Forelimb muscle (tissue), 1 donor: Measurements from ENCODE around the gene BRD9. TPM values are rescaled to one million over a fixed set of nuclear protein-coding genes. Genes with fewer than 3 reads are reported as not detected.
A peak's percentile ranks its signal among the peaks of the same experiment; 100 is the strongest.
"Not testable (repeated sequence)": the region's sequence is repeated elsewhere in the genome, so short reads cannot be mapped to it uniquely, and the experiment has no call there.

Experiments used
- DNase-seq: peaks from one replicate; pipeline ENCODE4 v3.0.0-alpha.2; 2013; ENCODE audit warnings: low read depth
- polyA plus RNA-seq: library from polyadenylated mRNA; unstranded; fragments of 120-200 nt; gene quantifications from one replicate; pipeline ENCODE4 v1.2.1, GENCODE V29; 2013; ENCODE audit not compliant: insufficient read length

The BRD9 gene
- polyA plus RNA-seq, 1 donor = 26.9 TPM

- DNase-seq = not testable (repeated sequence)
Measured at GRCh38 chr5:878677-879076, 13.9 kb downstream of the BRD9 start.

DNA sequence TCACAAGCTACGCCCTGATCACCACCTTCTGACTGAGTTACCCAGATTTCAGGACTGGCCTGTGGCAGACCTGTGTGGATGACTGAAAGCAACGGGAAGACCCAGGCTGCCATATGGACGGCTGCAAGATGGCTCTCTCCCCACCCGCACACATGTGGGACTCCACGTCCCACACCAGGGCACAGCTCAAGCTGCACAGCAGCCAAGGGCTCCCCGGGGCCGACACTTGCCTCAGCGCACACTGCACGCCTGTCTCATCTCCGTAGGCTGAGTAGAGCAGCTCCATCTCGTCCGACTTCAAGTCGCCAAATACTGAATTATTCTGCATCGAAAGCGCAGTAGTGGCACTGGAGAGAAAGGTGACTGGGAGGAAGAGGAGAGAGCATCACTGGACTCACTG lies 14.5 kb downstream of the BRD9 start:
- no peak for DNase-seq

DNA sequence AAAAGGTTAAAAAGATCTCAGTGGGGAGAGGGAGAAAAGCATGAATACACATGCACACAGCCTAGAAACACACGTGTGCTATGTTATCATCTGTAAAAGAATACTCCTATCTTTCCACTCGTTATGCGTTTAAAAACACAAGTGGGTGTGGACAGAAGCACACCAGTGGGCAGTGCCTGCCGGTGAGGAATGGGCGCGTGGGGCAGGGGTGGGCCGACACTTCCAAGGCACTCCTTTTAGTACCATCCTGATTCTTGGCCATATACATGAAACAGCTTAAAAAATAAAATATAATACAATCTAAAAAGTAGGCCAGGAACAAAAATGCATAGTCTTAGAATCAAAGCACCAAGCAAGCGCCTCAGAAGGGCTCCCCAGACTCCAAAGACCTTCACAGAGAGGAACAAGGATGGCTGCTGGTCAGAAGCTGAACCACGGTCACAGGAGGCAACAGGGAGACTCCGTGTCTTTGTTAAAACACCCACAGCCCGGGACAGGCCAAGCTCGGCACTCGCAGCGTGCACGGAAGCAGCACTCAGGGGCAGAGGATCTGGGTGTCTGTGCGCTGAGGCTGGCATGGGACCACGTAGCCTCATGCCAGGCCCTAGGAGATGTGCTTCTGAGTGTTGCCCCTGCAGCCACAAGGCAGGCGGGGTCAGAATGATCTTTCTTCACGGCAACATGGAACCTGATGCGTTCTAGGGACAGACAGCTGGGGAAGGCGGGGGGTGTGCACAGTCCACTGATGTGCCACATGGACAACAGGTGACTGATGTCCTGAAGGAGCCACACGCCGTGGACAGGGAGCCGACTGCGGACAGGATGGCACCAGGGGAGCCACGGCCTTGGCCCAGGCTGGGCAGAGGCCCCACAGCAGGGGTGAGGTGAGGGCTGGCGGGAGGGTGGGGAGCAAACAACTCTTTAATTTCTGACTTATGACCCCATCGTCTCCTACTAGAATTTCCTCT lies 15.9 kb downstream of the BRD9 start:
- no peak for DNase-seq

GRCh38 chr5:875931-876330 lies 16.7 kb downstream of the BRD9 start:
- DNase-seq = no peak

- DNase-seq = no peak
Measured at GRCh38 chr5:873328-873727, 19.3 kb downstream of the BRD9 start.

DNA sequence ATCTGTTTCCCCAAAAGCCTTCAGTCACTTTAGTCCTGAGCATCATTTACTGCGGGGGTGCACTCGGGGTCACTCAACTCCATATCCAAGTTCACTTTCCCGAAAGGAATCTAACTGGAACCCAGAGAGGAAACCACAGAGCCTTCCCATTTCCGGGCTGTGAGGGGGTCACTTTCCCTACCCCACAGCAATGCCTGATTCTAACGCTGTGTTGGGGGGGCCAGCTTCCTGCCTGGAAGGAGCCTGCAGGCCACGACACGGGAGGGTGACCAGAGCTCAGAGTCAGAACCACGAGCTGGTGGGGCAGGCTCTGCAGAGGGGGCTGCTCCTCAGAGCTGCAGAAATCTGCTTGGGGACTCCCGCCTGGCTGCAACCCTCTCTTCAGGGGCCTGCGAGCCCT lies 20.3 kb downstream of the BRD9 start:
- no peak for DNase-seq

- DNase-seq = no peak
Measured at GRCh38 chr5:871596-872298, 20.9 kb downstream of the BRD9 start.

GRCh38 chr5:870956-871355 lies 21.6 kb downstream of the BRD9 start:
- no peak for DNase-seq

DNA sequence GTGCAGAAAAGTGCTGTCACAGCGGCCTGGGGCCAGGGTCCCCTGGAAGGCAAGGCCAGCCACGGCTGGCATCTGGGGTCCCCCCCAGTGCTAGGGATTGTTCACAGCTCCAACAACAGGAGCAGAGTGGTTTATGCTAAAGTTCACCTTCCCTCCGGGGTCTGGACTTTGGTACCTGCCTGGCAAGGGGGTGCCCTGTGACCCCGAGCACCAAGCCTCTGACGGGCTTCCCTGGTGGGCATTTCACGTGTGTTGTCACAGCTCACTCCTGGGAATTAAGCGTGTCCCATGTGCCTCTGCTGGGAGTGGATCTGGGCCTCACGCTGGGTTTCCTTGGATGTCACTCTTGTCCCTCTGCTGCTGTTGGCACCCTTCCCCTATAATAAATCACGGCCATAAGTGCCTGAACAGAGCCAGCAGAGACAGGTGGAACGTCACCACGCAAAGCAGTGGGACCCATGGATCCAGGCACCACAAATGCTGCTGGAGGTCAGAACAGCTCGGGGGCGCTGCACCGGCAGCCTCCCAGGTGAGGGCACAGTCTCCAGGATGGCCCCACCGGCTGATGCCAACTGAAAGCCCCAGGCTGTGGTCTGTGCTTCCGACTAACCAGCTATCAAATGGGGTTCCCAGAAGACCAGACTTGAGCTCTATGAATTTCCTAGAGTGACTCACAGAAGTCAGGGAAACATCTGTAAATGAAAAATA lies 24.0 kb downstream of the BRD9 start:
- no peak for DNase-seq

DNA sequence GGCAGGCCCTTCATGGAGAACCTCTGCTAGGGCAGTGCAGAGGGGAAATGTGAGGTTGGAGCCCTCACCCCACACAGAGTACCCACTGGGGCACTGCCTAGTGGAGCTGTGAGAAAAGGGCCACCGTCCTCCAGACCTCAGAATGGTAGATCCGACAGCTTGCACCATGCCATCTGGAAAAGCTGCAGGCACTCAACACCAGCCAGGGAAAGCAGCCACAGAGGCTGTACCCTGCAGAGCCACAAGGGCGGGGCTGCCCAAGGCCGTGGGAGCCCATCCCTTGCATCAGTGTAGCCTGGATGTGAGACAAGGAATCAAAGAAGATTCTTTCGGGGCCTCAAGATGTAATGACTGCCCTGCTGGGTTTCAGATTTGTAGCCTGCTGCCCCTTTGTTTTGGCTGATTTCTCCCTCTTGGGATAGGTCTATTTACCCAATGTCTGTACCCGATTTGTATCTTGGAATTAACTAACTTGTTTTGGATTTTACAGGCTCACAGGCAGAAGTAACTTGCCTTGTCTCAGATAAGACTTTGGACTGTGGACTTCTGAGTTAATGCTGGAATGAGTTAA lies 25.2 kb downstream of the BRD9 start:
- no peak for DNase-seq

DNA sequence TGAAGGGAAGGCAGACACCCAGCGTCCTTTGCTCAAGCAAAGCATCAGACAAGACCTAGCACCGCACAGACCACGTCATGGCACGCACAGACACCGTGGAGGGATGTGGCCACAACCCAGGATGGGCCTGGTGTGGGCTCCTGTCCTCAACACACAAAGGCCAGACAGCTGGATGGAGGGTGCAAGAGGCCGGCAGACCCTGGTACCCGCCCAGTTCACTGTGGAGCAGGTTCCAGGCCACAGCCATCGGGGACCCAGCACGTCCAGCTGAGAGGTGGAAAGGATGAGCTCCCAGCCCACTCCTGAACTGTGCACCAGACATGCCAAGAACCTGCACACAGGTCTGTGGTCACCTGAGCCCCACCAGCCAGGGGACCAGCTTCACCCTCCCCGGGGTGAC lies 26.8 kb downstream of the BRD9 start:
- no peak for DNase-seq

DNA sequence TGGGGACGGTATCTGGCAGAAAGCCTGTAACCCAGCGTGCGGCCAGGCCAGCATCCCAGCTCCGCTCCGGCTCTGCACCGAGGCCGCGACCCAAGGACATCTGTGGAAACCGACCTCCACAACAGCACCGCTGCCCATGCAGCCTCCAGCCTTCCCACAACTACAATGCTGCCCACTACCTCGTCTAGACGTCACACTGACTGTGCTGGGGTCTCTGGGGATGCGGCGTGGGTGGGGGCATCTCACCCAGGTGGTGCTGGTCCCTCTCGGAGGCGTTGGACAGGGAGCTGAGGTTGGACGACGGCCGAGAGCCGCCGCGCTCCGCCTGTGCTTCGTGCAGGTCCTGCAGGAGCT lies 27.5 kb downstream of the BRD9 start:
- no peak for DNase-seq

DNA sequence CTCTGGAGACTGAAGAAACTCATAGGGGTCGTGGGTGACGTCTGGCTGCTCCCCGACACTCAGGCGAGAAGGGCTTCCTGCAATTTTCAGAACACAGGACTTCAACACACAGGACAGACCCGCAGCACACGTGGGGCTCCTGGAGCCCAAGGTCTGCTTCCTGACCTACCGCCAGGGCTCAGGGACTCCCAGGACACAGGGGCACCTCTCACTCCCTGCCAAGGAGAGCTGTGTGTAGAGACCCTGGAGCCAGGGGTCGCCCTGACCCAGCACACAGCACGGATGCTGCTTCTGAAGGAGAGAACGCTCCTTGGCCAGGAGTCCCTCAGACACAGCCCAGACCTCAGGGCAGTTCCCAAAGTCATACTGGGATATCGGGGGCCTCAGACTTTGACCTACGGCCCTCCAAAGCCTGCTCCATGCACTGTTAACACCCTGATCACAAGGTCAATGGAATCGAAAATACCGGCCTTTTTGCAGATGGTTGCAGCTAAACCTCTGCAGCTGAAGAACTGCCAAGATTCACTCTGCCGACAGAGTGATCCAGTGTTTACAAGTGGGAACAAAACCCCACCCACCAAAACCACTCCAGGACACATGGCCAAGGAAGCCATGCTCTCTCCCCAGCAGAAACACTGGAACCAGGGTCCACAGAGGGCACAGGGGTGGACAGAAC lies 28.0 kb downstream of the BRD9 start:
- peak; percentile 20 for DNase-seq

DNA sequence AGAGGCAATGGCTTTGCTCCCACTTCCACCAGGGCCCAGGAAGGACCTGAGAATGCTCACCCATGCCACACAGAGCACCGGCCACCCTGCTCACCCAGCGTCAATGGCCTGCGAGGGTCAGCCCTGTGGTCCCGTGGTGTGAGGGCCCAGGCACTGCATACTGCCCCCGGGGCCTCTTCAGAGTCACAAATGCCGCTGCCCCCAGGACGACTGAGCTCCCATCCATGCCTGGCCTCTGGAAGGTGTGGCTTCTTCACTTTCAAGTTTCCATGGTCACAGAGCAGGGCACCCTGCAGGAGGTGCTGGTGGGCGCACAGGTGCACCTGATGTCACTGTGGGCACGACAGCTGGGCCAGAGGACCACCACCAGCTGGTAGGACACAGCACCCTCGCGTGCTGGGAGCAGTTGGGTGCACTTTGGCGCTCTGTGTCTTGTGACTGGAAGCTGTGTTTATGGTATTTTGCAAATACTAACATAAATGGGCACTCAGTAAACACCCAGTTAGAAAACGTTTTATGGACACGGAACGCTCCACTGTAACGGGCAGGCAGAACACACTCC lies 29.3 kb downstream of the BRD9 start:
- no peak for DNase-seq

DNA sequence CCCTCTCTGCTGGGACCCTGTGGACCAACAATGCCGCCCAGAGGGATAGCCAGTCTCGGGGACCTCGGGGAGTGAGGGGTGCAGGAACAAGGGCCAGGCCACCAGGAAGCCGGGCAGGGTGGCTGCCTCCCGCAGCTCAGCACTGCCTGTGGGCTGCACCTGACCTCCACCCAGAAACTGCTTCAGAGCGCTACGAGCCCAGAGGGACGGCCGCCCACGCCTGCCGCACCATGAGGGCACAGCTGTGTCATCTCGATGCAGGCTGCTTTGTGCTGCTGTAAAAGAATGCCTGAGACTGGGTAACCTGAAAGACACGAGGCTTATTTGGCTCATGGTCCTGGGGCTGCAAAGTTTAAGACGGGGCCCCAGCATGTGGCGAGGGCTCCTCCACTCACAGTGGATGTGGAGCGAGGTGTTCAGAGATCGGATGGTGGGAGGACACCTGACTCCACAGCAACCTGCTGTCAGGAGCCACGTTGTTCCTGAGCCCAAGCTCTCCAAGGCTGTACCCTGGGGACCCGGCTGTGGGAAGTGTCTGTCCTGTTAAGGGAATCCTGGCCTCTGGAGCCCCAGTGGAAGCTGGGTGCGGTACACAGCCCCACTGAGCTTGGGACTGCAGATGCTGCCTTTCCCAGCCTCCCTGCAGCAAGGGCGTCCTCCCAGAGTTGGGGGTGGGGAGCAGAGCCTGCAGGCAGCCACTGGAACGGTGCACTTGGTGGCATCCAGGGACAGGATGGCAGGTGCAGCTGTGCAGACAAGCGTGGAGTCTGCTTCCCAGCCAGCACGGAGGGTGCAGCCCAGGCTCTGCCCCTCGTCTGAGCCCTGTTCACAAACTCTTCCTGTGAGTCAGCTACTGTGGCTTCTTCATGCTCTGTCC lies 30.0 kb downstream of the BRD9 start:
- DNase-seq = no peak

DNA sequence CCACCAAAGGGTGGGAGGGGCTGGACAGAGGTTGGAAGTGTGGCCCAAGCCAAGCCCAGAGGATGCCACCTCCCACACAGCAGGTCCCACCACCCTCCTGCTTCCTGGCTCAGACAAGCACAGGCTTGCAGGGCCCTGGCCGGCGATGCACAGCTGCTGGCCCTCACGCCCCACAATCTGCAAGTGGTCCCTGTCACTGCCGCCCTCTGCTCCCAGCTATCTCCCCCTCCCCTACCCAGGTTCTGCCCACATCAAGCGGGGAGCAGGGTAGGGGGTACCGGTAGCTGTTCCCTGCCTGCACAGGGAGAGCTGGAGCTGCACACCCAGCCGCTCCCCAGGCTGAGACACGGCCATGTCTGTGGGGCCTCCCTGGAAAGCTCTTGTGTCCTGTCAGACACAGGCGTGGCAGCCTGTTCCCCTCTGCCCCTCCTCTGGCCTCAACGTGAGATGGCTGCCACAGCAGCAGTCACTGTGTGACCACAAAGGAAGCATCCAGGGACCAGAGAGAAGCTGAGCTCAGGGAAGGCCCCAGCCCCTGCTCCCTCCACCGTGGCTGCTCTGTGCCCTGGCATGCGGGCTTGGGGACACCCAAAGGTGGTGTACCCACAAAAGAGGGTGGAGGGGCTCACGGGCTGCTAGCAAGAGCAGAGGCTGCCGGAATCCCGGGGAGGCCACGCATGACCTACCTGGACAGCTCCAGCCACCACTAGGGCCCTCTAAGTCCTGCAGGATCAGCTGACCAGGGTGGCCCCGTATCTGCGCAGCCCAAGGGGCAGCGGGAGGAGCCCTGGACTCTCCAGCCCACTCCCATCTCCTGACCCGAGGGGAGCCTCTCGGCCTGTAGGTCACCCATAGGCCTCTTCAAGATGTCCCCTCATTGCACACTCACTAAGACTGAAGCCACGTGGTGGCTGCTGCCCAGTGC lies 30.9 kb downstream of the BRD9 start:
- DNase-seq = no peak

- no peak for DNase-seq
Measured at GRCh38 chr5:860506-861150, 32.0 kb downstream of the BRD9 start.

DNA sequence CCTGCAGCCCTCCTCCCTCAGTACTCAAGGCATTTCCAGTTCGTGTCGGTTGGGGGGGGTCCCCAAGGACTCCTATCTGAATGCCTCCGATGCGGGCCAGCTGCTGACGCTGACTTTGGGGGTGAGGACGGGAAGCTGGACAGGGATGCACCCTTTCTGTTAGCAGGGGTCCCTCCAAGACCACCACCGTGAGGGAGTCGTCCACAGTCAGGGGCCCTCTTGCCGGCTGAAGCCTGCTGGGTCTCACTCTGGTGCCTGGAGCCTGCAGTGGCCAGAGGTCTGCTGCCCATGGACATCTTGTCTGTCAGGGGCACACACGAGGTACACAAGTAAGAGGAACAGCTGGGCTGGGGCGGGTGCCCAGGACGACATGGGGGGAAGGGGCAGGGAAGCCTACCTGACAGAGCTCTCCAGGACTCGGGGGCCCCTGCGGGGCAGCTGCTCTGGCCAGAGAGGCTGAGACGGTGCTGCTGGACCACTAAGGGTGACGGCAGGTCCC lies 32.8 kb downstream of the BRD9 start:
- no peak for DNase-seq
